H9 (cell line): ENCODE results near the gene TNFRSF11A. TPM values are rescaled to one million over a fixed set of nuclear protein-coding genes. Genes with fewer than 3 reads are reported as not detected.

Experiments used
- DNase-seq: peaks from one replicate; pipeline ENCODE4 v3.0.0-alpha.2; 2017
- H2AFZ ChIP-seq: one replicate; pipeline ENCODE4 v1.6.1; 2013; ENCODE audit warnings: mild to moderate bottlenecking, low read length, control low read depth, moderate library complexity
- H2AK5ac ChIP-seq: 2 replicates; pipeline ENCODE4 v1.6.1; 2013; ENCODE audit warnings: low read length, control low read depth, mixed read lengths; ENCODE audit not compliant: insufficient read length
- H2BK120ac ChIP-seq: one replicate; pipeline ENCODE4 v1.6.1; 2013; ENCODE audit warnings: low read depth, mild to moderate bottlenecking, low read length, control low read depth, inconsistent platforms; ENCODE audit not compliant: poor library complexity, severe bottlenecking
- H2BK12ac ChIP-seq: 2 replicates; pipeline ENCODE4 v1.6.1; 2013; ENCODE audit warnings: low read length, control low read depth, mixed read lengths, low read depth; ENCODE audit not compliant: insufficient read length
- H2BK15ac ChIP-seq: 2 replicates; pipeline ENCODE4 v1.6.1; 2013; ENCODE audit warnings: low read depth, low read length, control low read depth
- H2BK20ac ChIP-seq: one replicate; pipeline ENCODE4 v1.6.1; 2013; ENCODE audit warnings: low read depth, mild to moderate bottlenecking, low read length, control low read depth, inconsistent platforms; ENCODE audit not compliant: poor library complexity, severe bottlenecking
- H2BK5ac ChIP-seq: 2 replicates; pipeline ENCODE4 v1.6.1; 2013; ENCODE audit warnings: low read length, control low read depth, mixed read lengths; ENCODE audit not compliant: insufficient read length
- H3K14ac ChIP-seq: 2 replicates; pipeline ENCODE4 v1.6.1; 2013; ENCODE audit warnings: low read length, control low read depth; ENCODE audit not compliant: insufficient read depth
- H3K18ac ChIP-seq: 2 replicates; pipeline ENCODE4 v1.6.1; 2013; ENCODE audit warnings: low read depth, mild to moderate bottlenecking, mixed read lengths, low read length, control low read depth; ENCODE audit not compliant: insufficient read length
- H3K23ac ChIP-seq: 2 replicates; pipeline ENCODE4 v1.6.1; 2013; ENCODE audit warnings: low read length, control low read depth, mixed read lengths, low read depth; ENCODE audit not compliant: insufficient read length
- H3K23me2 ChIP-seq: 2 replicates; pipeline ENCODE4 v1.6.1; 2013; ENCODE audit warnings: low read depth, mild to moderate bottlenecking, mixed read lengths, low read length, control low read depth; ENCODE audit not compliant: insufficient read length, poor library complexity, severe bottlenecking
- H3K27ac ChIP-seq: 2 replicates; pipeline ENCODE4 v1.5.1; 2013; ENCODE audit warnings: low read length, control low read depth, mixed read lengths, low read depth; ENCODE audit not compliant: insufficient read length
- H3K27me3 ChIP-seq: 2 replicates; pipeline ENCODE4 v1.6.1; 2013; ENCODE audit warnings: low read length, control low read depth, inconsistent platforms; ENCODE audit not compliant: insufficient read depth
- H3K4ac ChIP-seq: 2 replicates; pipeline ENCODE4 v1.6.1; 2013; ENCODE audit warnings: low read depth, mild to moderate bottlenecking, control low read depth, inconsistent platforms, low read length, moderate library complexity
- H3K4me1 ChIP-seq: 2 replicates; pipeline ENCODE4 v1.6.1; 2013; ENCODE audit warnings: low read length, control low read depth, inconsistent platforms; ENCODE audit not compliant: insufficient read depth
- H3K4me2 ChIP-seq: 2 replicates; pipeline ENCODE4 v1.6.1; 2013; ENCODE audit warnings: low read length, control low read depth, mixed read lengths; ENCODE audit not compliant: insufficient read length, insufficient read depth
- H3K56ac ChIP-seq: 2 replicates; pipeline ENCODE4 v1.6.1; 2013; ENCODE audit warnings: low read depth, mild to moderate bottlenecking, mixed read lengths, low read length, control low read depth; ENCODE audit not compliant: insufficient read length
- H3K79me1 ChIP-seq: 2 replicates; pipeline ENCODE4 v1.6.1; 2013; ENCODE audit warnings: low read depth, mild to moderate bottlenecking, moderate library complexity, low read length, control low read depth, inconsistent platforms; ENCODE audit not compliant: insufficient read depth, poor library complexity, severe bottlenecking
- H3K79me2 ChIP-seq: 2 replicates; pipeline ENCODE4 v1.6.1; 2013; ENCODE audit warnings: low read length, control low read depth, inconsistent platforms; ENCODE audit not compliant: insufficient read depth
- H3K9ac ChIP-seq: 2 replicates; pipeline ENCODE4 v1.6.1; 2013; ENCODE audit warnings: low read length, control low read depth, mixed read lengths; ENCODE audit not compliant: insufficient read length; ENCODE audit errors: extremely low read depth
- H3K9me3 ChIP-seq: one replicate; pipeline ENCODE4 v1.6.1; 2013; ENCODE audit warnings: low read depth, low read length, inconsistent platforms; ENCODE audit not compliant: control insufficient read depth
- H3T11ph ChIP-seq: one replicate; pipeline ENCODE4 v1.6.1; 2013; ENCODE audit warnings: mild to moderate bottlenecking, low read length, control low read depth, inconsistent platforms
- H4K20me1 ChIP-seq: one replicate; pipeline ENCODE4 v1.6.1; 2013; ENCODE audit not compliant: control insufficient read depth, insufficient read length, insufficient read depth
- H4K5ac ChIP-seq: 2 replicates; pipeline ENCODE4 v1.6.1; 2013; ENCODE audit warnings: low read depth, mild to moderate bottlenecking, mixed read lengths, low read length, control low read depth; ENCODE audit not compliant: insufficient read length
- H4K8ac ChIP-seq: replicated peaks from 2 replicates; pipeline ENCODE4 v1.6.1; 2013; ENCODE audit warnings: low read length, control low read depth, mixed read lengths, low read depth; ENCODE audit not compliant: insufficient read length
- H4K91ac ChIP-seq: 2 replicates; pipeline ENCODE4 v1.6.1; 2013; ENCODE audit warnings: low read depth, mild to moderate bottlenecking, moderate library complexity, mixed read lengths, low read length, control low read depth; ENCODE audit not compliant: insufficient read length
- H3K27ac Mint-ChIP-seq, 3 experiments: 2 replicates in 2 of 3; 3 replicates in 1 of 3; pipeline ENCODE4 v1.8.0; 2020 to 2021; ENCODE audit warnings: mixed read lengths in 3 of 3, mild to moderate bottlenecking in 1 of 3, moderate library complexity in 1 of 3
- H3K27me3 Mint-ChIP-seq: 2 replicates; pipeline ENCODE4 v1.8.0; 2021; ENCODE audit warnings: low read depth, mild to moderate bottlenecking, moderate library complexity, mixed read lengths
- H3K36me3 Mint-ChIP-seq, 3 experiments: 2 replicates in 2 of 3; 3 replicates in 1 of 3; pipeline ENCODE4 v1.8.0; 2020 to 2021; ENCODE audit warnings: low read depth in 3 of 3, mixed read lengths in 3 of 3; ENCODE audit not compliant: insufficient read depth in 1 of 3
- H3K4me1 Mint-ChIP-seq, 2 experiments: 2 replicates each; pipeline ENCODE4 v1.8.0; 2020; ENCODE audit warnings: mixed read lengths in 2 of 2
- H3K4me3 Mint-ChIP-seq, 2 experiments: 2 replicates in 1 of 2; 3 replicates in 1 of 2; pipeline ENCODE4 v1.8.0; 2020 to 2021; ENCODE audit warnings: mild to moderate bottlenecking in 2 of 2, mixed read lengths in 2 of 2, moderate library complexity in 1 of 2
- H3K9me3 Mint-ChIP-seq, 2 experiments: 2 replicates in 1 of 2; 3 replicates in 1 of 2; pipeline ENCODE4 v1.8.0; 2020; ENCODE audit warnings: mild to moderate bottlenecking in 2 of 2, mixed read lengths in 2 of 2, moderate library complexity in 1 of 2
- CTCF ChIP-seq: fragments of 200-600 bp; sonication (generic); conservative IDR thresholded peaks from 3 replicates; pipeline ENCODE4 v1.8.0; 2021; ENCODE audit warnings: antibody characterized with exemption, mild to moderate bottlenecking
- WGBS: extraction: QIAGEN DNeasy Blood & Tissue Kit; methylation state at CpG from one replicate; pipeline ENCODE4 v1.1.7; 2013; ENCODE audit warnings: missing lambda C conversion rate, low lambda C conversion rate, mixed read lengths; ENCODE audit not compliant: insufficient read length; ENCODE audit errors: extremely low coverage; 5-methylcytosine and 5-hydroxymethylcytosine counted together
- total RNA-seq: library from RNA; stranded (reverse); gene quantifications from 2 replicates; pipeline ENCODE4 v1.2.1, GENCODE V29; 2021

TNFRSF11A gene
- total RNA-seq, 1 experiment from 2014 or later, result 7.8 TPM

- H3K9ac ChIP-seq, result no peak overlapping the region
- WGBS, result no CpG with 5 or more reads among the region's 6 CpGs
- no peaks in the 10 kb centered on the region for H3K23me2 ChIP-seq
- no peak overlapping the region for H2AFZ ChIP-seq
- H3K27ac ChIP-seq, result no peak overlapping the region
- Mint-ChIP-seq H3K27ac (no peak overlapping the region), H3K9me3 (peaks cover 15 to 20% of the 10 kb centered on the region in 2 experiments), H3K27me3 (no peaks in the 10 kb centered on the region; the same call in 1 of the 2 replicates), H3K4me3 (no peak overlapping the region), H3K4me1 (peaks cover 17 to 24% of the 10 kb centered on the region in 2 experiments), H3K36me3 (peaks cover 5 to 12% (median 9%) of the 10 kb centered on the region in 3 experiments; a peak in 5 of 7 replicates)
- H3K14ac ChIP-seq, result no peak overlapping the region
- H2BK15ac ChIP-seq, result no peak overlapping the region
- H2BK20ac ChIP-seq, result no peak overlapping the region
- no peak for DNase-seq
- TF ChIP-seq CTCF, result no peak
- no peak overlapping the region for H2AK5ac ChIP-seq
- no peaks in the 10 kb centered on the region for H3K79me2 ChIP-seq
- H2BK12ac ChIP-seq, result no peak overlapping the region
- no peak overlapping the region for H4K8ac ChIP-seq
- no peak overlapping the region for H2BK5ac ChIP-seq
- H4K20me1 ChIP-seq, result no peaks in the 10 kb centered on the region
- no peak overlapping the region for H2BK120ac ChIP-seq
- no peaks in the 10 kb centered on the region for H3K9me3 ChIP-seq
- H3K4me2 ChIP-seq, result no peak overlapping the region
- H3K4ac ChIP-seq, result no peak overlapping the region
- no peaks in the 10 kb centered on the region for H3K27me3 ChIP-seq
- no peak overlapping the region for H3K23ac ChIP-seq
- H3K4me1 ChIP-seq, result peaks cover 4% of the 10 kb centered on the region; the same call in 1 of the 2 replicates
- H3K79me1 ChIP-seq, result no peaks in the 10 kb centered on the region
- H3T11ph ChIP-seq, result no peak overlapping the region
- H3K18ac ChIP-seq, result no peak overlapping the region
- no peak overlapping the region for H3K56ac ChIP-seq
- no peak overlapping the region for H4K91ac ChIP-seq
- H4K5ac ChIP-seq, result no peak overlapping the region
Measured at GRCh38 chr18:62402342-62402948, 77.3 kb downstream of the TNFRSF11A start.
